Measurements from ENCODE around the gene DHRS12.

DNA sequence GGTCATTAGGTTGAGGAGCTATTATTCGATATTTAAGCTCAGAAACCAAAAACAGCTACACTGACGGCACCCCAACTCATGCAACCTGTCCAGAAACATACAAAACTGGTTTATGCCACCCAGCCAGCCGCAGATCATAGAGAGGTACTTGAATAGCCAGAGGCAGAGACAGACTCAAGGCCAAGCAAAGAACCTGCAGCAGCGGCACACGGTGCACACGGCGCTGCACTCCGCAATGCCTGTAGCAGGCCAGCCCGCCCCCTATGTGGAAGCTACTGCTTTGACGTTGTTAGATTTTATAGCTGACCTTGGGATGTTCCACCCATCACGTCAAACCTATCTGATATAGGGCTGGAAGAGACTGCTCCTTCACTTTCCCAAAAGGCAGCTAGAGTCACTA lies 11.9 kb upstream of the DHRS12 start:
- TF ChIP-seq, protein P1, sequence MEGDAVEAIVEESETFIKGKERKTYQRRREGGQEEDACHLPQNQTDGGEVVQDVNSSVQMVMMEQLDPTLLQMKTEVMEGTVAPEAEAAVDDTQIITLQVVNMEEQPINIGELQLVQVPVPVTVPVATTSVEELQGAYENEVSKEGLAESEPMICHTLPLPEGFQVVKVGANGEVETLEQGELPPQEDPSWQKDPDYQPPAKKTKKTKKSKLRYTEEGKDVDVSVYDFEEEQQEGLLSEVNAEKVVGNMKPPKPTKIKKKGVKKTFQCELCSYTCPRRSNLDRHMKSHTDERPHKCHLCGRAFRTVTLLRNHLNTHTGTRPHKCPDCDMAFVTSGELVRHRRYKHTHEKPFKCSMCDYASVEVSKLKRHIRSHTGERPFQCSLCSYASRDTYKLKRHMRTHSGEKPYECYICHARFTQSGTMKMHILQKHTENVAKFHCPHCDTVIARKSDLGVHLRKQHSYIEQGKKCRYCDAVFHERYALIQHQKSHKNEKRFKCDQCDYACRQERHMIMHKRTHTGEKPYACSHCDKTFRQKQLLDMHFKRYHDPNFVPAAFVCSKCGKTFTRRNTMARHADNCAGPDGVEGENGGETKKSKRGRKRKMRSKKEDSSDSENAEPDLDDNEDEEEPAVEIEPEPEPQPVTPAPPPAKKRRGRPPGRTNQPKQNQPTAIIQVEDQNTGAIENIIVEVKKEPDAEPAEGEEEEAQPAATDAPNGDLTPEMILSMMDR (IDR thresholded peaks at IDR 0.05), result no peak
- TF ChIP-seq ZNF138 (CRISPR knock-in tag; conservative IDR thresholded peaks at IDR 0.05), result no peak
- TF ChIP-seq, protein P2, sequence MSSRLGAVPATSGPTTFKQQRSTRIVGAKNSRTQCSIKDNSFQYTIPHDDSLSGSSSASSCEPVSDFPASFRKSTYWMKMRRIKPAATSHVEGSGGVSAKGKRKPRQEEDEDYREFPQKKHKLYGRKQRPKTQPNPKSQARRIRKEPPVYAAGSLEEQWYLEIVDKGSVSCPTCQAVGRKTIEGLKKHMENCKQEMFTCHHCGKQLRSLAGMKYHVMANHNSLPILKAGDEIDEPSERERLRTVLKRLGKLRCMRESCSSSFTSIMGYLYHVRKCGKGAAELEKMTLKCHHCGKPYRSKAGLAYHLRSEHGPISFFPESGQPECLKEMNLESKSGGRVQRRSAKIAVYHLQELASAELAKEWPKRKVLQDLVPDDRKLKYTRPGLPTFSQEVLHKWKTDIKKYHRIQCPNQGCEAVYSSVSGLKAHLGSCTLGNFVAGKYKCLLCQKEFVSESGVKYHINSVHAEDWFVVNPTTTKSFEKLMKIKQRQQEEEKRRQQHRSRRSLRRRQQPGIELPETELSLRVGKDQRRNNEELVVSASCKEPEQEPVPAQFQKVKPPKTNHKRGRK (CRISPR knock-in tag; IDR thresholded peaks at IDR 0.05; ENCODE audit: borderline replicate concordance), result no peak
- TF ChIP-seq ZNF671 (CRISPR knock-in tag; IDR thresholded peaks at IDR 0.05), result no peak
- no peak for TF ChIP-seq GTF2I (CRISPR knock-in tag; conservative IDR thresholded peaks at IDR 0.05)
- no peak for TF ChIP-seq ZNF232 (CRISPR knock-in tag; IDR thresholded peaks at IDR 0.05)
- TF ChIP-seq, protein P3, sequence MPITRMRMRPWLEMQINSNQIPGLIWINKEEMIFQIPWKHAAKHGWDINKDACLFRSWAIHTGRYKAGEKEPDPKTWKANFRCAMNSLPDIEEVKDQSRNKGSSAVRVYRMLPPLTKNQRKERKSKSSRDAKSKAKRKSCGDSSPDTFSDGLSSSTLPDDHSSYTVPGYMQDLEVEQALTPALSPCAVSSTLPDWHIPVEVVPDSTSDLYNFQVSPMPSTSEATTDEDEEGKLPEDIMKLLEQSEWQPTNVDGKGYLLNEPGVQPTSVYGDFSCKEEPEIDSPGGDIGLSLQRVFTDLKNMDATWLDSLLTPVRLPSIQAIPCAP (CRISPR knock-in tag; IDR thresholded peaks at IDR 0.05), result no peak
- TF ChIP-seq, protein P4, sequence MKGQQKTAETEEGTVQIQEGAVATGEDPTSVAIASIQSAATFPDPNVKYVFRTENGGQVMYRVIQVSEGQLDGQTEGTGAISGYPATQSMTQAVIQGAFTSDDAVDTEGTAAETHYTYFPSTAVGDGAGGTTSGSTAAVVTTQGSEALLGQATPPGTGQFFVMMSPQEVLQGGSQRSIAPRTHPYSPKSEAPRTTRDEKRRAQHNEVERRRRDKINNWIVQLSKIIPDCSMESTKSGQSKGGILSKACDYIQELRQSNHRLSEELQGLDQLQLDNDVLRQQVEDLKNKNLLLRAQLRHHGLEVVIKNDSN (CRISPR knock-in tag; IDR thresholded peaks at IDR 0.05), result no peak
- TF ChIP-seq NFATC4 (CRISPR knock-in tag; IDR thresholded peaks at IDR 0.05), result no peak
- no peak for TF ChIP-seq ZNF263 (CRISPR knock-in tag; IDR thresholded peaks at IDR 0.05; ENCODE audit: low read depth)
- no peak for TF ChIP-seq JUN (CRISPR knock-in tag; IDR thresholded peaks at IDR 0.05)
- TF ChIP-seq CREB1 (CRISPR knock-in tag; IDR thresholded peaks at IDR 0.05), result no peak

Measured in WTC11 (cell line).